PC-9 (cell line): Measurements from ENCODE around the gene INS. TPM values are rescaled to one million over a fixed set of nuclear protein-coding genes. Genes with fewer than 3 reads are reported as not detected.
A peak's percentile ranks its signal among the peaks of the same experiment; 100 is the strongest.

Experiments
- BruUV-seq: library from RNA; stranded (reverse); fragments of 400-500 nt; replicated peaks from 2 replicates; lab custom pipeline; 2021; lab: Mats Ljungman, UMichigan
- CTCF ChIA-PET: fragments of 300-600 bp; sonication (Branson Sonifier 250); formaldehyde crosslinking; loops from one replicate; lab custom pipeline; 2022; ENCODE audit warnings: antibody characterized with exemption; lab: Charles Lee
- POLR2A ChIA-PET: fragments of 300-600 bp; sonication (Branson Sonifier 250); formaldehyde crosslinking; loops from one replicate; lab custom pipeline; 2022; ENCODE audit warnings: antibody characterized with exemption; ENCODE audit not compliant: unreplicated experiment; lab: Charles Lee
- DNase-seq, 2 experiments: peaks; one replicate each; pipeline versions ENCODE4 v3.0.0 to v3.0.0-alpha.2; 2015 to 2022; ENCODE audit warnings: mixed read lengths in 1 of 2
- H2AFZ ChIP-seq: fragments of 200-600 bp; sonication (generic); 2 replicates; pipeline ENCODE4 v1.8.1; 2017; ENCODE audit warnings: antibody characterized with exemption
- H3F3A ChIP-seq: fragments of 200-600 bp; sonication (generic); 2 replicates; pipeline ENCODE4 v1.8.1; 2017; ENCODE audit warnings: antibody characterized with exemption, mild to moderate bottlenecking, low read depth; ENCODE audit not compliant: insufficient read depth
- H3K27ac ChIP-seq: fragments of 200-600 bp; sonication (generic); 2 replicates; pipeline ENCODE4 v1.6.1; 2016; ENCODE audit warnings: mixed run types
- H3K27me3 ChIP-seq: fragments of 200-600 bp; sonication (generic); 2 replicates; pipeline ENCODE4 v1.6.1; 2016; ENCODE audit warnings: low read depth, mixed run types; ENCODE audit not compliant: insufficient read depth
- H3K36me3 ChIP-seq: fragments of 200-600 bp; sonication (generic); 2 replicates; pipeline ENCODE4 v1.6.1; 2016; ENCODE audit warnings: low read depth, mixed run types
- H3K4me1 ChIP-seq: fragments of 200-600 bp; sonication (generic); replicated peaks from 2 replicates; pipeline ENCODE4 v1.6.1; 2016; ENCODE audit warnings: mixed run types; ENCODE audit not compliant: insufficient read depth
- H3K4me2 ChIP-seq: fragments of 200-600 bp; sonication (generic); 2 replicates; pipeline ENCODE4 v1.6.1; 2017; ENCODE audit warnings: mixed run types
- H3K4me3 ChIP-seq: fragments of 200-600 bp; sonication (generic); 2 replicates; pipeline ENCODE4 v1.6.1; 2016; ENCODE audit warnings: mixed run types
- H3K79me2 ChIP-seq: fragments of 200-600 bp; sonication (generic); 2 replicates; pipeline ENCODE4 v1.6.1; 2017; ENCODE audit warnings: low read depth, mixed run types
- H3K9me2 ChIP-seq: fragments of 200-600 bp; sonication (generic); 2 replicates; pipeline ENCODE4 v1.8.1; 2017; ENCODE audit warnings: mild to moderate bottlenecking; ENCODE audit not compliant: insufficient read depth
- H3K9me3 ChIP-seq: fragments of 200-600 bp; sonication (generic); 2 replicates; pipeline ENCODE4 v1.8.1; 2016; ENCODE audit warnings: low read depth; ENCODE audit not compliant: insufficient read depth
- H4K20me1 ChIP-seq: fragments of 200-600 bp; sonication (generic); 2 replicates; pipeline ENCODE4 v1.8.1; 2017; ENCODE audit not compliant: insufficient read depth
- CTCF ChIP-seq: fragments of 200-600 bp; sonication (generic); conservative IDR thresholded peaks from 2 replicates; pipeline ENCODE4 v1.6.1; 2017; ENCODE audit warnings: mixed run types, antibody characterized with exemption, mild to moderate bottlenecking, moderate library complexity
- EZH2 ChIP-seq: fragments of 200-600 bp; sonication (generic); IDR thresholded peaks from 2 replicates; pipeline ENCODE4 v1.8.0; 2017; ENCODE audit warnings: antibody characterized with exemption, low read depth
- intact Hi-C: fragments of 100-400 bp; cut with micrococcal nuclease; formaldehyde crosslinking; loops from one replicate; pipeline ENCODE4 v1.10.0; 2022; ENCODE audit not compliant: unreplicated experiment
- total RNA-seq: library from RNA; stranded (reverse); gene quantifications from 2 replicates; pipeline ENCODE4 v1.2.3, GENCODE V29; 2021

Gene INS
- total RNA-seq, 1 experiment from 2014 or later, result not detected

- no peak overlapping the region for H3K4me2 ChIP-seq
- no peaks in the 10 kb centered on the region for H4K20me1 ChIP-seq
- H3K27ac ChIP-seq, result no peak overlapping the region
- BruUV-seq, result no TSS peak
- ChIA-PET POLR2A (interaction anchor here (0.6 kb wide), 1 partner anchor 67 kb away, joined by 19 read pairs; no protein-coding TSS in a partner anchor), CTCF (interaction anchor here (0.8 kb wide), 1 partner anchor 107 kb away, joined by 5 read pairs; no protein-coding TSS in a partner anchor)
- H3K4me1 ChIP-seq, result peaks cover 13% of the 10 kb centered on the region
- H3K9me3 ChIP-seq, result no peaks in the 10 kb centered on the region
- H3K9me2 ChIP-seq, result no peaks in the 10 kb centered on the region
- no peak for DNase-seq
- peaks cover 16% of the 10 kb centered on the region for H3F3A ChIP-seq
- H3K4me3 ChIP-seq, result no peak overlapping the region
- peaks cover 15% of the 10 kb centered on the region; the same call in 1 of the 2 replicates for H3K27me3 ChIP-seq
- TF ChIP-seq EZH2 (no peak), CTCF (no peak)
- no peaks in the 10 kb centered on the region for H3K79me2 ChIP-seq
- H2AFZ ChIP-seq, result no peak overlapping the region
- intact Hi-C loops, result no loop called here
- no peaks in the 10 kb centered on the region for H3K36me3 ChIP-seq
Measured at GRCh38 chr11:2143799-2144543, 17.0 kb downstream of the INS start.

GRCh38 chr11:2143477-2143798 lies 17.6 kb downstream of the INS start:
- H3K9me2 ChIP-seq, result no peaks in the 10 kb centered on the region
- H3K27ac ChIP-seq, result no peak overlapping the region
- H3K79me2 ChIP-seq, result no peaks in the 10 kb centered on the region
- no peak overlapping the region for H3K4me2 ChIP-seq
- no TSS peak for BruUV-seq
- no peak for TF ChIP-seq CTCF
- TF ChIP-seq EZH2, result no peak
- ChIA-PET CTCF (interaction anchor here (0.8 kb wide), 1 partner anchor 106 kb away, joined by 5 read pairs; no protein-coding TSS in a partner anchor), POLR2A (interaction anchor here (0.6 kb wide), 1 partner anchor 66 kb away, joined by 19 read pairs; no protein-coding TSS in a partner anchor)
- no peak overlapping the region for H2AFZ ChIP-seq
- intact Hi-C loops, result no loop called here
- no peak overlapping the region for H3K4me3 ChIP-seq
- no peaks in the 10 kb centered on the region for H3K9me3 ChIP-seq
- peaks cover 16% of the 10 kb centered on the region for H3F3A ChIP-seq
- H4K20me1 ChIP-seq, result no peaks in the 10 kb centered on the region
- peaks cover 15% of the 10 kb centered on the region; the same call in 1 of the 2 replicates for H3K27me3 ChIP-seq
- peaks cover 13% of the 10 kb centered on the region for H3K4me1 ChIP-seq
- no peak for DNase-seq
- H3K36me3 ChIP-seq, result no peaks in the 10 kb centered on the region

GRCh38 chr11:2142762-2143202 lies 18.2 kb downstream of the INS start:
- Histone ChIP-seq H3K9me2 (no peaks in the 10 kb centered on the region), H3K9me3 (no peaks in the 10 kb centered on the region), H3K4me3 (no peak overlapping the region), H3F3A (peaks cover 16% of the 10 kb centered on the region), H3K27ac (no peak overlapping the region), H2AFZ (no peak overlapping the region), H3K4me2 (peak overlapping the region; percentile 40), H3K4me1 (peaks cover 13% of the 10 kb centered on the region), H3K27me3 (peaks cover 16% of the 10 kb centered on the region), H3K79me2 (no peaks in the 10 kb centered on the region), H3K36me3 (no peaks in the 10 kb centered on the region), H4K20me1 (no peaks in the 10 kb centered on the region)
- peak in 1 of 2 experiments; percentile 53 for DNase-seq
- CTCF ChIA-PET, result no interaction called here
- intact Hi-C loops, result no loop called here
- BruUV-seq, result no TSS peak
- TF ChIP-seq CTCF (no peak), EZH2 (no peak)
- POLR2A ChIA-PET, result no interaction called here
